HCT116 (cell line): ENCODE results near the gene KANK4. TPM values are rescaled to one million over a fixed set of nuclear protein-coding genes. Genes with fewer than 3 reads are reported as not detected.

Source experiments
- ATAC-seq: fragments of 200-7000 bp; cut with Tn5 transposase; 2 replicates; pipeline ENCODE4 v1.9.1; 2020; ENCODE audit warnings: mild to moderate bottlenecking, moderate library complexity
- BruUV-seq: library from RNA; stranded (reverse); fragments of 400-500 nt; replicated peaks from 2 replicates; lab custom pipeline; 2021; lab: Mats Ljungman, UMichigan
- CTCF ChIA-PET: fragments of 300-600 bp; sonication (Branson Sonifier 250); formaldehyde crosslinking; loops from one replicate; lab custom pipeline; 2021; ENCODE audit warnings: antibody characterized with exemption; lab: Charles Lee
- POLR2A ChIA-PET: fragments of 300-600, 350-600 bp; sonication (Branson Sonifier 250); formaldehyde crosslinking; loops from one replicate; lab custom pipeline; 2021; ENCODE audit warnings: antibody characterized with exemption; lab: Charles Lee
- RAD21 ChIA-PET, 2 experiments: fragments of 300-600 bp; sonication (Branson Sonifier 250); formaldehyde crosslinking; loops; one replicate each; lab custom pipeline; 2023; ENCODE audit warnings: low total read pairs in 2 of 2; ENCODE audit not compliant: uncharacterized antibody in 2 of 2, unreplicated experiment in 2 of 2, low non-redundant PET in 1 of 2; lab: Charles Lee
- DNase-seq: peaks from one replicate; pipeline ENCODE4 v3.0.0-alpha.2; 2010; ENCODE audit warnings: low read depth, low spot score
- H2AFZ ChIP-seq: fragments of 200-600 bp; shearing (Covaris generic), sonication (generic); 2 replicates; pipeline ENCODE4 v1.6.1; 2017; ENCODE audit warnings: low read depth, mixed run types, mixed read lengths, antibody characterized with exemption, low read length; ENCODE audit not compliant: poor library complexity, severe bottlenecking
- H3K27ac ChIP-seq: 2 replicates; pipeline ENCODE4 v1.5.1; 2012; ENCODE audit warnings: low read depth, low read length
- H3K27me3 ChIP-seq: fragments of 200-600 bp; sonication (generic); 2 replicates; pipeline ENCODE4 v1.6.1; 2016; ENCODE audit warnings: mixed run types, low read length, mixed read lengths; ENCODE audit not compliant: insufficient read depth
- H3K36me3 ChIP-seq, 2 experiments: fragments of 200-500 bp in 1 of 2; fragments of 200-600 bp in 1 of 2; sonication (Bioruptor generic) in 1 of 2; sonication (generic) in 1 of 2; 2 replicates each; pipeline versions ENCODE4 v1.5.1 to v1.6.1; 2014 to 2016; ENCODE audit warnings: low read length in 2 of 2, inconsistent platforms in 1 of 2, mixed read lengths in 1 of 2, mixed run types in 1 of 2; ENCODE audit not compliant: insufficient read depth in 2 of 2, control insufficient read depth in 1 of 2
- H3K4me1 ChIP-seq, 2 experiments: fragments of 200-600 bp in 1 of 2; sonication (generic) in 1 of 2; 2 replicates each; pipeline versions ENCODE4 v1.5.1 to v1.6.1; 2012 to 2017; ENCODE audit warnings: low read length in 2 of 2, inconsistent platforms in 1 of 2, mild to moderate bottlenecking in 1 of 2, mixed read lengths in 1 of 2, mixed run types in 1 of 2, moderate library complexity in 1 of 2; ENCODE audit not compliant: insufficient read depth in 2 of 2, control insufficient read depth in 1 of 2
- H3K4me2 ChIP-seq: fragments of 200-600 bp; sonication (generic); 2 replicates; pipeline ENCODE4 v1.6.1; 2017; ENCODE audit warnings: mixed run types, low read length, mixed read lengths
- H3K4me3 ChIP-seq, 2 experiments: fragments of 200-600 bp in 1 of 2; sonication (generic) in 1 of 2; replicated peaks in 1 of 2; 2 replicates each; pipeline ENCODE4 v1.5.1; 2011 to 2016; ENCODE audit warnings: low read length in 2 of 2, control low read depth in 1 of 2, low read depth in 1 of 2, mild to moderate bottlenecking in 1 of 2, mixed read lengths in 1 of 2, mixed run types in 1 of 2
- H3K79me2 ChIP-seq: fragments of 200-600 bp; sonication (generic); 2 replicates; pipeline ENCODE4 v1.6.1; 2017; ENCODE audit warnings: mild to moderate bottlenecking, mixed run types, low read length, moderate library complexity, mixed read lengths; ENCODE audit not compliant: insufficient read depth
- H3K9ac ChIP-seq: fragments of 200-600 bp; sonication (generic); 2 replicates; pipeline ENCODE4 v1.6.1; 2016; ENCODE audit warnings: low read length, mixed read lengths
- H3K9me2 ChIP-seq: fragments of 200-600 bp; sonication (generic), shearing (Covaris generic); 2 replicates; pipeline ENCODE4 v1.6.1; 2017; ENCODE audit warnings: mixed run types, mild to moderate bottlenecking, moderate library complexity; ENCODE audit not compliant: insufficient read depth
- H3K9me3 ChIP-seq, 2 experiments: fragments of 200-500 bp in 1 of 2; fragments of 200-600 bp in 1 of 2; sonication (Bioruptor generic) in 1 of 2; sonication (generic) in 1 of 2; 2 replicates each; pipeline ENCODE4 v1.6.1; 2014 to 2017; ENCODE audit warnings: low read length in 2 of 2, mixed read lengths in 2 of 2, inconsistent platforms in 1 of 2, low read depth in 1 of 2, mild to moderate bottlenecking in 1 of 2, mixed run types in 1 of 2, moderate library complexity in 1 of 2; ENCODE audit not compliant: control insufficient read depth in 1 of 2, insufficient read depth in 1 of 2
- H4K20me1 ChIP-seq: fragments of 200-600 bp; sonication (generic), shearing (Covaris generic); 2 replicates; pipeline ENCODE4 v1.6.1; 2017; ENCODE audit warnings: mixed run types, mild to moderate bottlenecking, moderate library complexity; ENCODE audit not compliant: insufficient read depth
- ELF1 ChIP-seq: IDR thresholded peaks from 2 replicates; pipeline ENCODE4 v1.6.1; 2012; ENCODE audit warnings: low read depth, borderline replicate concordance
- EZH2 ChIP-seq: fragments of 200-600 bp; sonication (generic); IDR thresholded peaks from 2 replicates; pipeline ENCODE4 v1.6.1; 2017; ENCODE audit warnings: antibody characterized with exemption, mixed run types
- EZH2phosphoT487 ChIP-seq: fragments of 200-600 bp; IDR thresholded peaks from 2 replicates; pipeline ENCODE4 v1.6.1; 2018; ENCODE audit warnings: antibody characterized with exemption, borderline replicate concordance
- FOSL1 ChIP-seq: IDR thresholded peaks from 2 replicates; pipeline ENCODE4 v1.6.1; 2012; ENCODE audit warnings: low read depth
- JUND ChIP-seq: IDR thresholded peaks from 2 replicates; pipeline ENCODE4 v1.6.1; 2012
- POLR2A ChIP-seq: IDR thresholded peaks from 2 replicates; pipeline ENCODE4 v1.7.0; 2011; ENCODE audit warnings: borderline replicate concordance; ENCODE audit not compliant: insufficient read depth, insufficient read length; ENCODE audit errors: extremely low read depth
- RAD21 ChIP-seq: IDR thresholded peaks from 2 replicates; pipeline ENCODE4 v1.6.1; 2012; ENCODE audit warnings: low read depth, mild to moderate bottlenecking
- SIN3A ChIP-seq: IDR thresholded peaks from 2 replicates; pipeline ENCODE4 v1.6.1; 2012; ENCODE audit warnings: low read depth
- SP1 ChIP-seq: IDR thresholded peaks from 2 replicates; pipeline ENCODE4 v1.6.1; 2012; ENCODE audit warnings: low read depth
- TCF7L2 ChIP-seq: IDR thresholded peaks from 2 replicates; pipeline ENCODE4 v1.7.0; 2011; ENCODE audit warnings: borderline replicate concordance, inconsistent platforms; ENCODE audit not compliant: insufficient read depth, insufficient read length; ENCODE audit errors: extremely low read depth
- ZBTB33 ChIP-seq: IDR thresholded peaks from 2 replicates; pipeline ENCODE4 v1.6.1; 2011; ENCODE audit warnings: mild to moderate bottlenecking, low read length, moderate library complexity; ENCODE audit not compliant: insufficient replicate concordance; ENCODE audit errors: extremely low read depth
- intact Hi-C: fragments of 100-400 bp; cut with micrococcal nuclease; formaldehyde crosslinking; loops from 2 replicates; pipeline ENCODE4 v1.10.0; 2022
- total RNA-seq: library from RNA; stranded (reverse); gene quantifications from one replicate; pipeline ENCODE4 v1.2.1, GENCODE V29; 2021; ENCODE audit not compliant: unreplicated experiment
- TF ChIP-seq, protein P1 (sequence below), 3 experiments: fragments of 200-600 bp in 1 of 3; sonication (generic) in 1 of 3; IDR thresholded peaks in 2 of 3; conservative IDR thresholded peaks in 1 of 3; 2 replicates each; pipeline ENCODE4 v1.5.1; 2012 to 2017; ENCODE audit warnings: low read depth in 2 of 3, low read length in 2 of 3, antibody characterized with exemption in 1 of 3, borderline replicate concordance in 1 of 3, control low read depth in 1 of 3, mild to moderate bottlenecking in 1 of 3, mixed read lengths in 1 of 3, mixed run types in 1 of 3, moderate library complexity in 1 of 3; ENCODE audit not compliant: insufficient read depth in 1 of 3
- TF ChIP-seq, protein P2 (sequence below): IDR thresholded peaks from 2 replicates; pipeline ENCODE4 v1.6.1; 2012; ENCODE audit warnings: low read depth

KANK4 gene
- total RNA-seq, 1 experiment from 2014 or later, result not detected

- Histone ChIP-seq H3K79me2 (no peaks in the 10 kb centered on the region), H3K36me3 (no peaks in the 10 kb centered on the region), H2AFZ (no peak overlapping the region), H3K27ac (no peak overlapping the region), H3K9me2 (no peaks in the 10 kb centered on the region), H3K9me3 (no peaks in the 10 kb centered on the region), H3K4me1 (no peaks in the 10 kb centered on the region), H4K20me1 (no peaks in the 10 kb centered on the region), H3K4me2 (no peak overlapping the region), H3K27me3 (peaks cover 48% of the 10 kb centered on the region), H3K4me3 (no peak overlapping the region), H3K9ac (no peak overlapping the region)
- BruUV-seq, result no TSS peak
- ChIA-PET RAD21 (no interaction called here), CTCF (no interaction called here), POLR2A (no interaction called here)
- ATAC-seq, result no peak
- TF ChIP-seq EZH2, result no peak
- TF ChIP-seq RAD21, result no peak
- TF ChIP-seq, protein P1, sequence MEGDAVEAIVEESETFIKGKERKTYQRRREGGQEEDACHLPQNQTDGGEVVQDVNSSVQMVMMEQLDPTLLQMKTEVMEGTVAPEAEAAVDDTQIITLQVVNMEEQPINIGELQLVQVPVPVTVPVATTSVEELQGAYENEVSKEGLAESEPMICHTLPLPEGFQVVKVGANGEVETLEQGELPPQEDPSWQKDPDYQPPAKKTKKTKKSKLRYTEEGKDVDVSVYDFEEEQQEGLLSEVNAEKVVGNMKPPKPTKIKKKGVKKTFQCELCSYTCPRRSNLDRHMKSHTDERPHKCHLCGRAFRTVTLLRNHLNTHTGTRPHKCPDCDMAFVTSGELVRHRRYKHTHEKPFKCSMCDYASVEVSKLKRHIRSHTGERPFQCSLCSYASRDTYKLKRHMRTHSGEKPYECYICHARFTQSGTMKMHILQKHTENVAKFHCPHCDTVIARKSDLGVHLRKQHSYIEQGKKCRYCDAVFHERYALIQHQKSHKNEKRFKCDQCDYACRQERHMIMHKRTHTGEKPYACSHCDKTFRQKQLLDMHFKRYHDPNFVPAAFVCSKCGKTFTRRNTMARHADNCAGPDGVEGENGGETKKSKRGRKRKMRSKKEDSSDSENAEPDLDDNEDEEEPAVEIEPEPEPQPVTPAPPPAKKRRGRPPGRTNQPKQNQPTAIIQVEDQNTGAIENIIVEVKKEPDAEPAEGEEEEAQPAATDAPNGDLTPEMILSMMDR (IDR thresholded peaks at IDR 0.05 in 2 of 3, conservative IDR thresholded peaks at IDR 0.05 in 1 of 3; ENCODE audit: borderline replicate concordance in 1 of 3, insufficient read depth in 1 of 3, low read depth in 2 of 3, low read length in 2 of 3), result no peak
- TF ChIP-seq, protein P2, sequence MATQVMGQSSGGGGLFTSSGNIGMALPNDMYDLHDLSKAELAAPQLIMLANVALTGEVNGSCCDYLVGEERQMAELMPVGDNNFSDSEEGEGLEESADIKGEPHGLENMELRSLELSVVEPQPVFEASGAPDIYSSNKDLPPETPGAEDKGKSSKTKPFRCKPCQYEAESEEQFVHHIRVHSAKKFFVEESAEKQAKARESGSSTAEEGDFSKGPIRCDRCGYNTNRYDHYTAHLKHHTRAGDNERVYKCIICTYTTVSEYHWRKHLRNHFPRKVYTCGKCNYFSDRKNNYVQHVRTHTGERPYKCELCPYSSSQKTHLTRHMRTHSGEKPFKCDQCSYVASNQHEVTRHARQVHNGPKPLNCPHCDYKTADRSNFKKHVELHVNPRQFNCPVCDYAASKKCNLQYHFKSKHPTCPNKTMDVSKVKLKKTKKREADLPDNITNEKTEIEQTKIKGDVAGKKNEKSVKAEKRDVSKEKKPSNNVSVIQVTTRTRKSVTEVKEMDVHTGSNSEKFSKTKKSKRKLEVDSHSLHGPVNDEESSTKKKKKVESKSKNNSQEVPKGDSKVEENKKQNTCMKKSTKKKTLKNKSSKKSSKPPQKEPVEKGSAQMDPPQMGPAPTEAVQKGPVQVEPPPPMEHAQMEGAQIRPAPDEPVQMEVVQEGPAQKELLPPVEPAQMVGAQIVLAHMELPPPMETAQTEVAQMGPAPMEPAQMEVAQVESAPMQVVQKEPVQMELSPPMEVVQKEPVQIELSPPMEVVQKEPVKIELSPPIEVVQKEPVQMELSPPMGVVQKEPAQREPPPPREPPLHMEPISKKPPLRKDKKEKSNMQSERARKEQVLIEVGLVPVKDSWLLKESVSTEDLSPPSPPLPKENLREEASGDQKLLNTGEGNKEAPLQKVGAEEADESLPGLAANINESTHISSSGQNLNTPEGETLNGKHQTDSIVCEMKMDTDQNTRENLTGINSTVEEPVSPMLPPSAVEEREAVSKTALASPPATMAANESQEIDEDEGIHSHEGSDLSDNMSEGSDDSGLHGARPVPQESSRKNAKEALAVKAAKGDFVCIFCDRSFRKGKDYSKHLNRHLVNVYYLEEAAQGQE, result no peak
- no peak for TF ChIP-seq SP1
- no peak for TF ChIP-seq ZBTB33
- TF ChIP-seq FOSL1, result no peak
- TF ChIP-seq TCF7L2, result no peak
- no peak for TF ChIP-seq JUND
- no peak for TF ChIP-seq POLR2A
- no peak for TF ChIP-seq ELF1
- no peak for TF ChIP-seq EZH2phosphoT487
- TF ChIP-seq SIN3A, result no peak
- intact Hi-C loops, result no loop called here
- DNase-seq, result no peak
Observed at GRCh38 chr1:62288224-62288623, 31.0 kb downstream of the KANK4 start.
